Caco-2 (cell line): ENCODE measurements around the gene IGSF23. TPM values are rescaled to one million over a fixed set of nuclear protein-coding genes. Genes with fewer than 3 reads are reported as not detected.
A peak's percentile ranks its signal among the peaks of the same experiment; 100 is the strongest.

ENCODE experiments used
- BruUV-seq: library from RNA; stranded (reverse); fragments of 400-500 nt; replicated peaks from 2 replicates; lab custom pipeline; 2021; lab: Mats Ljungman, UMichigan
- CTCF ChIA-PET: fragments of 300-600 bp; sonication (Branson Sonifier 250); formaldehyde crosslinking; loops from one replicate; lab custom pipeline; 2022; ENCODE audit warnings: antibody characterized with exemption; lab: Charles Lee
- POLR2A ChIA-PET: fragments of 300-600 bp; sonication (Branson Sonifier 250); formaldehyde crosslinking; loops from one replicate; lab custom pipeline; 2022; ENCODE audit warnings: antibody characterized with exemption; lab: Charles Lee
- DNase-seq, 2 experiments: peaks; one replicate each; pipeline versions ENCODE4 v3.0.0 to v3.0.0-alpha.2; 2020 to 2022
- H3K27me3 ChIP-seq: replicated peaks from 2 replicates; pipeline ENCODE4 v1.6.0; 2011; ENCODE audit warnings: low read length; ENCODE audit not compliant: control insufficient read depth, insufficient read depth
- H3K36me3 ChIP-seq: 2 replicates; pipeline ENCODE4 v1.5.1; 2011; ENCODE audit warnings: low read length; ENCODE audit not compliant: control insufficient read depth, insufficient read depth
- H3K4me1 ChIP-seq: fragments of 250-450 bp; sonication (Bioruptor Pico); 2 replicates; pipeline ENCODE4 v1.5.1; 2020; ENCODE audit warnings: mild to moderate bottlenecking
- H3K4me3 ChIP-seq: 2 replicates; pipeline ENCODE4 v1.5.1; 2011; ENCODE audit warnings: low read depth, mild to moderate bottlenecking, control low read depth, low read length
- H3K9me3 ChIP-seq: fragments of 250-450 bp; sonication (Bioruptor Pico); 2 replicates; pipeline ENCODE4 v1.5.1; 2020; ENCODE audit warnings: mild to moderate bottlenecking, moderate library complexity
- H3K27ac Mint-ChIP-seq: one replicate; pipeline ENCODE4 v1.8.0; 2022; ENCODE audit warnings: mixed read lengths; ENCODE audit not compliant: unreplicated experiment
- H3K27me3 Mint-ChIP-seq: one replicate; pipeline ENCODE4 v1.8.0; 2022; ENCODE audit warnings: mixed read lengths; ENCODE audit not compliant: insufficient read depth, unreplicated experiment
- H3K36me3 Mint-ChIP-seq: one replicate; pipeline ENCODE4 v1.8.0; 2022; ENCODE audit warnings: mild to moderate bottlenecking, mixed read lengths; ENCODE audit not compliant: insufficient read depth, unreplicated experiment
- H3K4me1 Mint-ChIP-seq: one replicate; pipeline ENCODE4 v1.8.0; 2022; ENCODE audit warnings: low read depth, mixed read lengths; ENCODE audit not compliant: unreplicated experiment
- H3K4me3 Mint-ChIP-seq: one replicate; pipeline ENCODE4 v1.8.0; 2022; ENCODE audit warnings: mild to moderate bottlenecking, moderate library complexity, mixed read lengths; ENCODE audit not compliant: unreplicated experiment
- H3K9me3 Mint-ChIP-seq: one replicate; pipeline ENCODE4 v1.8.0; 2022; ENCODE audit warnings: mixed read lengths; ENCODE audit not compliant: unreplicated experiment
- intact Hi-C: fragments of 100-400 bp; cut with micrococcal nuclease; formaldehyde crosslinking; loops from one replicate; pipeline ENCODE4 v1.10.0; 2022; ENCODE audit not compliant: unreplicated experiment
- total RNA-seq: library from RNA; stranded (reverse); gene quantifications from 2 replicates; pipeline ENCODE4 v1.2.3, GENCODE V29; 2022
- TF ChIP-seq, protein P1 (sequence below), 2 experiments: fragments of 200-600 bp in 1 of 2; IDR thresholded peaks; 1 replicate in 1 of 2; 2 replicates in 1 of 2; pipeline versions ENCODE4 v1.5.1 to v1.8.0; 2011 to 2022; ENCODE audit warnings: antibody characterized with exemption in 1 of 2, control low read depth in 1 of 2, inconsistent platforms in 1 of 2, low read depth in 1 of 2, low read length in 1 of 2, mild to moderate bottlenecking in 1 of 2, moderate library complexity in 1 of 2; ENCODE audit not compliant: insufficient read depth in 1 of 2, severe bottlenecking in 1 of 2, unreplicated experiment in 1 of 2

Gene IGSF23
- total RNA-seq, 1 experiment from 2014 or later: 3.9 TPM

DNA sequence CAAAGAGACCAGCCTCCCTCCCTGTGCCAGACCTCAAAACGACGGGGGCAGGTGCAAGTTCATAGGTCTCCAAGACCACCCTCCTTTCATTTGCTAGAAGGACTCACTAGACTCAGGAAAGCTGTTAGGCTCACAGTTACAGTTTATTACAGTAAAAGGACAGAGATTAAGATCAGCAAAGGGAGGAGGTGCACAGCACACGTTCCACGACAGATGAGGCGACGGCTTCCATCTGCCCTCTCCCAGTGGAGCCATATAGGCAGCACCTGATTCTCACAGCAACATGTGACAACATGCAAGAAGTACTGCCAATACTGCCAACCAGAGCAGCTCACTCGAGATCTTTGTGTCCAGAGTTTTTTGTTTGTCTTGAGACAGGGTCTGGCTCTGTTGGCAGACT is 48.5 kb downstream of the IGSF23 start:
- intact Hi-C loops: no loop called here
- TF ChIP-seq, protein P1, sequence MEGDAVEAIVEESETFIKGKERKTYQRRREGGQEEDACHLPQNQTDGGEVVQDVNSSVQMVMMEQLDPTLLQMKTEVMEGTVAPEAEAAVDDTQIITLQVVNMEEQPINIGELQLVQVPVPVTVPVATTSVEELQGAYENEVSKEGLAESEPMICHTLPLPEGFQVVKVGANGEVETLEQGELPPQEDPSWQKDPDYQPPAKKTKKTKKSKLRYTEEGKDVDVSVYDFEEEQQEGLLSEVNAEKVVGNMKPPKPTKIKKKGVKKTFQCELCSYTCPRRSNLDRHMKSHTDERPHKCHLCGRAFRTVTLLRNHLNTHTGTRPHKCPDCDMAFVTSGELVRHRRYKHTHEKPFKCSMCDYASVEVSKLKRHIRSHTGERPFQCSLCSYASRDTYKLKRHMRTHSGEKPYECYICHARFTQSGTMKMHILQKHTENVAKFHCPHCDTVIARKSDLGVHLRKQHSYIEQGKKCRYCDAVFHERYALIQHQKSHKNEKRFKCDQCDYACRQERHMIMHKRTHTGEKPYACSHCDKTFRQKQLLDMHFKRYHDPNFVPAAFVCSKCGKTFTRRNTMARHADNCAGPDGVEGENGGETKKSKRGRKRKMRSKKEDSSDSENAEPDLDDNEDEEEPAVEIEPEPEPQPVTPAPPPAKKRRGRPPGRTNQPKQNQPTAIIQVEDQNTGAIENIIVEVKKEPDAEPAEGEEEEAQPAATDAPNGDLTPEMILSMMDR (IDR thresholded peaks at IDR 0.05; ENCODE audit: insufficient read depth in 1 of 2, low read depth in 1 of 2, low read length in 1 of 2, severe bottlenecking in 1 of 2, unreplicated experiment in 1 of 2): no peak
- H3K27me3 ChIP-seq: no peaks in the 10 kb centered on the region
- BruUV-seq: no TSS peak
- Mint-ChIP-seq H3K4me3 (no peak overlapping the region), H3K9me3 (no peaks in the 10 kb centered on the region), H3K27ac (no peak overlapping the region), H3K36me3 (peaks cover 81% of the 10 kb centered on the region), H3K4me1 (peaks cover 10% of the 10 kb centered on the region), H3K27me3 (no peaks in the 10 kb centered on the region)
- H3K4me3 ChIP-seq: no peak overlapping the region
- DNase-seq: no peak
- ChIA-PET POLR2A (no interaction called here), CTCF (interaction anchor here (0.7 to 1.6 kb wide), 4 partner anchors 13 to 109 kb away, joined by 3 to 6 read pairs (median 4); no protein-coding TSS in a partner anchor)
- H3K9me3 ChIP-seq: no peaks in the 10 kb centered on the region
- H3K36me3 ChIP-seq: peaks cover 26% of the 10 kb centered on the region
- H3K4me1 ChIP-seq: no peaks in the 10 kb centered on the region

DNA sequence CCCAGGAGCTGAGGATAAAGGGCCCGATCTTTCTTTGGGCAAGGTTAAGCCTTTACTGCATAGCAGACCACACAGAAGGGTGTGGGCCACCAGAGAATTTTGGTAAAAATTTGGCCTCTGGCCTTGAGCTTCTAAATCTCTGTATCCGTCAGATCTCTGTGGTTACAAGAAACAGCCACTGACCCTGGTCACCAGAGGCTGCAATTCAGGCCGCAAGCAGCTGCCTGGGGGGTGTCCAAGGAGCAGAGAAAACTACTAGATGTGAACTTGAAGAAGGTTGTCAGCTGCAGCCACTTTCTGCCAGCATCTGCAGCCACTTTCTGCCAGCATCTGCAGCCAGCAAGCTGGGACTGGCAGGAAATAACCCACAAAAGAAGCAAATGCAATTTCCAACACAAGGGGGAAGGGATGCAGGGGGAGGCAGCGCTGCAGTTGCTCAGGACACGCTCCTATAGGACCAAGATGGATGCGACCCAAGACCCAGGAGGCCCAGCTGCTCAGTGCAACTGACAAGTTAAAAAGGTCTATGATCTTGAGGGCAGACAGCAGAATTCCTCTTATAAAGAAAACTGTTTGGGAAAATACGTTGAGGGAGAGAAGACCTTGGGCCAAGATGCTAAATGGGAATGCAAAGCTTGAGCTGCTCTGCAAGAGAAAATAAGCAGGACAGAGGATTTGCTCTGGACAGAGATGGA is 49.5 kb downstream of the IGSF23 start:
- DNase-seq: no peak
- Mint-ChIP-seq H3K9me3 (no peaks in the 10 kb centered on the region), H3K27me3 (no peaks in the 10 kb centered on the region), H3K4me1 (peaks cover under 1% of the 10 kb centered on the region), H3K36me3 (peaks cover 72% of the 10 kb centered on the region), H3K27ac (no peak overlapping the region), H3K4me3 (no peak overlapping the region)
- Histone ChIP-seq H3K9me3 (no peaks in the 10 kb centered on the region), H3K4me3 (no peak overlapping the region), H3K4me1 (no peaks in the 10 kb centered on the region), H3K27me3 (no peaks in the 10 kb centered on the region), H3K36me3 (peaks cover 18% of the 10 kb centered on the region)
- TF ChIP-seq, protein P1 (IDR thresholded peaks at IDR 0.05; ENCODE audit: insufficient read depth in 1 of 2, low read depth in 1 of 2, low read length in 1 of 2, severe bottlenecking in 1 of 2, unreplicated experiment in 1 of 2): no peak
- ChIA-PET CTCF (interaction anchor here (0.8 to 1.6 kb wide), 6 partner anchors 71 to 108 kb away, joined by 3 to 8 read pairs (median 4); no protein-coding TSS in a partner anchor), POLR2A (no interaction called here)
- TSS peak; percentile 45 for BruUV-seq
- intact Hi-C loops: no loop called here

DNA sequence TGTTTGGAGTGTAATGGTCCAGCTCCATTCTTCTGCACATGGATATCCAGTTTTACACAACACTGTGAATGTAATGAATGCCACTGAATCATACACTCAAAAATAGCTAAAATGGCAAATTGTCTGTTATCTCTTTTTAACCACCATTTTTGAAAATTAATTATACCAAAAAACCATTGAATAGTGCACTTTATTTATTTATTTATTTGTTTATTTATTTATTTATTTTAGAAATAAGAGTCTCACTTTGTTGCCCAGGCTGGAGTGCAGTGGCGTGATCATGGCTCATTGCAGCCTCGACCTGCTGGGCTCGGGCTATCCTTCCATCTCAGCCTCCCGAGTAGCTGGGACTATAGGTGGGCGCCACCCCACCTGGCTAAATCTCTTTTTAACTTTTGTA is 50.6 kb downstream of the IGSF23 start:
- Histone ChIP-seq H3K9me3 (no peaks in the 10 kb centered on the region), H3K36me3 (peaks cover 15% of the 10 kb centered on the region), H3K27me3 (no peaks in the 10 kb centered on the region), H3K4me3 (no peak overlapping the region), H3K4me1 (no peaks in the 10 kb centered on the region)
- DNase-seq: no peak
- Mint-ChIP-seq H3K36me3 (peaks cover 60% of the 10 kb centered on the region), H3K27me3 (no peaks in the 10 kb centered on the region), H3K4me1 (no peaks in the 10 kb centered on the region), H3K4me3 (no peak overlapping the region), H3K27ac (no peak overlapping the region), H3K9me3 (no peaks in the 10 kb centered on the region)
- no TSS peak for BruUV-seq
- intact Hi-C loops: no loop called here
- POLR2A ChIA-PET: interaction anchor here (0.5 to 0.6 kb wide), 3 partner anchors 74 to 107 kb away, joined by 3 to 4 read pairs (median 3); no protein-coding TSS in a partner anchor
- TF ChIP-seq, protein P1 (IDR thresholded peaks at IDR 0.05; ENCODE audit: insufficient read depth in 1 of 2, low read depth in 1 of 2, low read length in 1 of 2, severe bottlenecking in 1 of 2, unreplicated experiment in 1 of 2): no peak
- CTCF ChIA-PET: interaction anchor here (1.4 to 1.6 kb wide), 2 partner anchors 93 to 107 kb away, joined by 3 to 8 read pairs; no protein-coding TSS in a partner anchor
